ENCODE measurements around the gene C1R. TPM values are rescaled to one million over a fixed set of nuclear protein-coding genes. Genes with fewer than 3 reads are reported as not detected.

Gene C1R
- total RNA-seq, 1 experiment from 2014 or later: 11.5 TPM

- H4K91ac ChIP-seq (ENCODE audit: insufficient read length, low read depth, low read length): no peak overlapping the region
- H3K4me2 ChIP-seq (ENCODE audit: insufficient read depth, insufficient read length, low read length): no peak overlapping the region
- H3K79me2 ChIP-seq (ENCODE audit: insufficient read depth, low read length): no peaks in the 10 kb centered on the region
- no peak overlapping the region for H2BK5ac ChIP-seq (ENCODE audit: insufficient read length, low read length)
- no peaks in the 10 kb centered on the region for H3K79me1 ChIP-seq (ENCODE audit: insufficient read depth, low read depth, low read length, poor library complexity, severe bottlenecking)
- H3K4me1 ChIP-seq (ENCODE audit: insufficient read depth, low read length): no peaks in the 10 kb centered on the region
- H2BK20ac ChIP-seq (ENCODE audit: low read depth, low read length, poor library complexity, severe bottlenecking): no peak overlapping the region
- H3K9me3 ChIP-seq (ENCODE audit: control insufficient read depth, low read depth, low read length): no peaks in the 10 kb centered on the region
- no peaks in the 10 kb centered on the region for H3K9me3 Mint-ChIP-seq
- no peak overlapping the region for H4K5ac ChIP-seq (ENCODE audit: insufficient read length, low read depth, low read length)
- no peak overlapping the region for H2BK12ac ChIP-seq (ENCODE audit: insufficient read length, low read depth, low read length)
- H3T11ph ChIP-seq (ENCODE audit: low read length): no peak overlapping the region
- TF ChIP-seq, protein P1, sequence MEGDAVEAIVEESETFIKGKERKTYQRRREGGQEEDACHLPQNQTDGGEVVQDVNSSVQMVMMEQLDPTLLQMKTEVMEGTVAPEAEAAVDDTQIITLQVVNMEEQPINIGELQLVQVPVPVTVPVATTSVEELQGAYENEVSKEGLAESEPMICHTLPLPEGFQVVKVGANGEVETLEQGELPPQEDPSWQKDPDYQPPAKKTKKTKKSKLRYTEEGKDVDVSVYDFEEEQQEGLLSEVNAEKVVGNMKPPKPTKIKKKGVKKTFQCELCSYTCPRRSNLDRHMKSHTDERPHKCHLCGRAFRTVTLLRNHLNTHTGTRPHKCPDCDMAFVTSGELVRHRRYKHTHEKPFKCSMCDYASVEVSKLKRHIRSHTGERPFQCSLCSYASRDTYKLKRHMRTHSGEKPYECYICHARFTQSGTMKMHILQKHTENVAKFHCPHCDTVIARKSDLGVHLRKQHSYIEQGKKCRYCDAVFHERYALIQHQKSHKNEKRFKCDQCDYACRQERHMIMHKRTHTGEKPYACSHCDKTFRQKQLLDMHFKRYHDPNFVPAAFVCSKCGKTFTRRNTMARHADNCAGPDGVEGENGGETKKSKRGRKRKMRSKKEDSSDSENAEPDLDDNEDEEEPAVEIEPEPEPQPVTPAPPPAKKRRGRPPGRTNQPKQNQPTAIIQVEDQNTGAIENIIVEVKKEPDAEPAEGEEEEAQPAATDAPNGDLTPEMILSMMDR (conservative IDR thresholded peaks at IDR 0.05): no peak
- no peak overlapping the region for H3K27ac ChIP-seq (ENCODE audit: insufficient read length, low read depth, low read length)
- no peak overlapping the region for H2AFZ ChIP-seq (ENCODE audit: low read length)
- H3K56ac ChIP-seq (ENCODE audit: insufficient read length, low read depth, low read length): no peak overlapping the region
- no peaks in the 10 kb centered on the region for H3K23me2 ChIP-seq (ENCODE audit: insufficient read length, low read depth, low read length, poor library complexity, severe bottlenecking)
- H2BK15ac ChIP-seq (ENCODE audit: low read depth, low read length): no peak overlapping the region
- no peak overlapping the region for H4K8ac ChIP-seq (replicated peaks; ENCODE audit: insufficient read length, low read depth, low read length)
- DNase-seq: no peak
- no peak overlapping the region for H3K9ac ChIP-seq (ENCODE audit: extremely low read depth, insufficient read length, low read length)
- no peak overlapping the region for H3K4me3 Mint-ChIP-seq
- no peak overlapping the region for H3K23ac ChIP-seq (ENCODE audit: insufficient read length, low read depth, low read length)
- H3K36me3 Mint-ChIP-seq (ENCODE audit: insufficient read depth in 1 of 3, low read depth in 3 of 3): no peaks in the 10 kb centered on the region
- no CpG with 5 or more reads among the region's 1 CpG for WGBS (ENCODE audit: extremely low coverage, insufficient read length, low lambda C conversion rate)
- H3K4ac ChIP-seq (ENCODE audit: low read depth, low read length): no peak overlapping the region
- 0 out of 4 replicates have a peak, but pooled peaks cover 0 to 2% of the 10 kb centered on the region in 2 experiments for H3K4me1 Mint-ChIP-seq
- no peak overlapping the region for H2AK5ac ChIP-seq (ENCODE audit: insufficient read length, low read length)
- H3K27me3 ChIP-seq (ENCODE audit: insufficient read depth, low read length): no peaks in the 10 kb centered on the region
- no peak overlapping the region for H2BK120ac ChIP-seq (ENCODE audit: low read depth, low read length, poor library complexity, severe bottlenecking)
- no peak overlapping the region for H3K14ac ChIP-seq (ENCODE audit: insufficient read depth, low read length)
- H3K18ac ChIP-seq (ENCODE audit: insufficient read length, low read depth, low read length): no peak overlapping the region
- peaks cover 11% of the 10 kb centered on the region for H3K27me3 Mint-ChIP-seq (ENCODE audit: low read depth)
- no peak overlapping the region for H3K27ac Mint-ChIP-seq
- H4K20me1 ChIP-seq (ENCODE audit: control insufficient read depth, insufficient read depth, insufficient read length): no peaks in the 10 kb centered on the region
Measured at GRCh38 chr12:7073946-7074345, 18.3 kb downstream of the C1R start.

Data from H9 (cell line).